B cell (primary cell): ENCODE data around the gene ALG9.

Experiments
- CTCF ChIP-seq: fragments of 200-600 bp; IDR thresholded peaks from one replicate; pipeline ENCODE4 v1.8.0; 2022; ENCODE audit warnings: antibody characterized with exemption, mild to moderate bottlenecking
- EZH2 ChIP-seq: IDR thresholded peaks from 2 replicates; pipeline ENCODE4 v1.6.1; 2012; ENCODE audit warnings: borderline replicate concordance, low read depth, mild to moderate bottlenecking, moderate library complexity, low read length; ENCODE audit not compliant: insufficient read depth, poor library complexity, severe bottlenecking

GRCh38 chr11:111772535-111772934, 98.8 kb downstream of the ALG9 start:
- no peak for TF ChIP-seq CTCF
- no peak for TF ChIP-seq EZH2
